WERI-Rb-1 (cell line): ENCODE measurements around the gene SOX5.
"Not testable (repeated sequence)": the region's sequence is repeated elsewhere in the genome, so short reads cannot be mapped to it uniquely, and the experiment has no call there.

Experiments
- DNase-seq: peaks from one replicate; pipeline ENCODE4 v3.0.0-alpha.2; 2020
- H3K27ac ChIP-seq: fragments of 250-450 bp; sonication (Bioruptor Pico); 2 replicates; pipeline ENCODE4 v1.5.1; 2020; ENCODE audit warnings: mild to moderate bottlenecking, moderate library complexity
- H3K27me3 ChIP-seq: fragments of 250-450 bp; sonication (Bioruptor Pico); 2 replicates; pipeline ENCODE4 v1.5.1; 2021; ENCODE audit warnings: mild to moderate bottlenecking, low read depth, moderate library complexity; ENCODE audit not compliant: insufficient read depth, severe bottlenecking
- H3K36me3 ChIP-seq: fragments of 250-450 bp; sonication (Bioruptor Pico); 2 replicates; pipeline ENCODE4 v1.5.1; 2020; ENCODE audit warnings: mild to moderate bottlenecking, moderate library complexity
- H3K4me3 ChIP-seq: 2 replicates; pipeline ENCODE4 v1.5.1; 2011; ENCODE audit warnings: low read depth, mild to moderate bottlenecking, control low read depth, low read length
- H3K9me3 ChIP-seq: fragments of 250-450 bp; sonication (Bioruptor Pico); 2 replicates; pipeline ENCODE4 v1.5.1; 2021; ENCODE audit warnings: mild to moderate bottlenecking, moderate library complexity; ENCODE audit not compliant: severe bottlenecking
- TF ChIP-seq, protein P1 (sequence below): IDR thresholded peaks from 2 replicates; pipeline ENCODE4 v1.5.1; 2011; ENCODE audit warnings: low read depth, mild to moderate bottlenecking, control low read depth, inconsistent platforms, low read length

SOX5 gene

DNA sequence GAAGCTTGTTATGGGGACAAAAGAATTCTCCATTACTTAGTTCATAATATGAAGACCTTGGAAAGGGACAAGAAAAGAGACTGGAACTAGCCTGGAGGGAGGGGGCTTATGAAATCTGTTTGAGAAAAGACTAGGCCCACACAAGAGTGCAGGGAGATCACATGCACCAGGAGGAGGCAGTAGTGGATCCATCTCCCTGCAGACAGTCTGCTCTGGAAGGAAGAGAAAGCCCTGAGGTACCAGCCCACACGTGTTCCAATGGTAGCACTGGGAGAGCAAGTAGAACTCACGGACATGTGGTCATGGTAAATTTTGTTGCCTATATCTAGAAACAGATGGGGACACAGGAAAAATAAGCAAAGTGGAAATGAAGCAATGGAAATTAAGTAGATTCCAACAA, 445.4 kb downstream of the SOX5 start:
- DNase-seq, result no peak
- no peaks in the 10 kb centered on the region for H3K27me3 ChIP-seq
- no peaks in the 10 kb centered on the region for H3K9me3 ChIP-seq
- no peak overlapping the region for H3K4me3 ChIP-seq
- no peak overlapping the region for H3K27ac ChIP-seq
- H3K36me3 ChIP-seq, result no peaks in the 10 kb centered on the region
- TF ChIP-seq, protein P1, sequence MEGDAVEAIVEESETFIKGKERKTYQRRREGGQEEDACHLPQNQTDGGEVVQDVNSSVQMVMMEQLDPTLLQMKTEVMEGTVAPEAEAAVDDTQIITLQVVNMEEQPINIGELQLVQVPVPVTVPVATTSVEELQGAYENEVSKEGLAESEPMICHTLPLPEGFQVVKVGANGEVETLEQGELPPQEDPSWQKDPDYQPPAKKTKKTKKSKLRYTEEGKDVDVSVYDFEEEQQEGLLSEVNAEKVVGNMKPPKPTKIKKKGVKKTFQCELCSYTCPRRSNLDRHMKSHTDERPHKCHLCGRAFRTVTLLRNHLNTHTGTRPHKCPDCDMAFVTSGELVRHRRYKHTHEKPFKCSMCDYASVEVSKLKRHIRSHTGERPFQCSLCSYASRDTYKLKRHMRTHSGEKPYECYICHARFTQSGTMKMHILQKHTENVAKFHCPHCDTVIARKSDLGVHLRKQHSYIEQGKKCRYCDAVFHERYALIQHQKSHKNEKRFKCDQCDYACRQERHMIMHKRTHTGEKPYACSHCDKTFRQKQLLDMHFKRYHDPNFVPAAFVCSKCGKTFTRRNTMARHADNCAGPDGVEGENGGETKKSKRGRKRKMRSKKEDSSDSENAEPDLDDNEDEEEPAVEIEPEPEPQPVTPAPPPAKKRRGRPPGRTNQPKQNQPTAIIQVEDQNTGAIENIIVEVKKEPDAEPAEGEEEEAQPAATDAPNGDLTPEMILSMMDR, result 0 out of 2 replicates have a peak, but pooled peaks have one; percentile 15

DNA sequence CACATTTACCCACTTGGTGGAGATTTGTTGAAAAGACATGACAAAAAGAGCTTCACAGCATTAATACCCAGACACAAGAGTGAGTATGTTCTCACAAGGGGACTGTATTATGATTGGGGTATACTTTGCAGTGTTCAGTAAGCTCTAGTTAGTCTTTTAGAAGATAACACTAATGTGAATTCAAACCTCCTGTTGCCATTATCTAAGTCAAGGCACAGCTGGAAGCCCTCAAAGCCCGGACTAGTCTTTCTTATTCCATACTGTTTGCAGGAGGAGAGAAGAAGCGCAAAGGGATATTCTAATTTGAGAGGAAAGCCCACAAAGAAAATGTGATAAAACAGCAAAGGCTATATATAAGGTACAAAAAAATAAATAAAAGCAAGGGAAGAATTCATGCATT, 445.9 kb downstream of the SOX5 start:
- H3K27me3 ChIP-seq, result no peaks in the 10 kb centered on the region
- no peak overlapping the region for H3K27ac ChIP-seq
- no peaks in the 10 kb centered on the region for H3K36me3 ChIP-seq
- TF ChIP-seq, protein P1, result no peak
- DNase-seq, result no peak
- H3K9me3 ChIP-seq, result no peaks in the 10 kb centered on the region
- H3K4me3 ChIP-seq, result no peak overlapping the region

DNA sequence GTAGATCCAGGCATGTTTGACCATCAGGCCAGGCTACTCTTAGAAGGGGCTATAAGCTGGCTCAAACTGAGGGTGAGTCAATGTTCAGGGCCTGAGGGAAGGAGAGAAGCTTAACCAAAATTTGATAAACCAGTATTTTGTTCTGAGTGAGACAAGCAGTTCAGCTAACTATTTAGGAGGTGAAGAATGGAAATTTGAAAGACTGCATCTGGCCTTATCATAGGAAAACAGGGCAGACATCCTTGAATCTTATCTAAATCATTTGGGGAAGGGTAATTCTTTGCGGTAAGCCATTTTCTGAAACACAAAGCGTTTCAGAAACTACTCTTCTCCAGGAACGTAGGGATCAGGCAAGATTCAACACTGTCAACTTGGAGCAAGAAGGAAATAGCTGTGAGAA, 447.2 kb downstream of the SOX5 start:
- no peaks in the 10 kb centered on the region for H3K27me3 ChIP-seq
- no peak for DNase-seq

DNA sequence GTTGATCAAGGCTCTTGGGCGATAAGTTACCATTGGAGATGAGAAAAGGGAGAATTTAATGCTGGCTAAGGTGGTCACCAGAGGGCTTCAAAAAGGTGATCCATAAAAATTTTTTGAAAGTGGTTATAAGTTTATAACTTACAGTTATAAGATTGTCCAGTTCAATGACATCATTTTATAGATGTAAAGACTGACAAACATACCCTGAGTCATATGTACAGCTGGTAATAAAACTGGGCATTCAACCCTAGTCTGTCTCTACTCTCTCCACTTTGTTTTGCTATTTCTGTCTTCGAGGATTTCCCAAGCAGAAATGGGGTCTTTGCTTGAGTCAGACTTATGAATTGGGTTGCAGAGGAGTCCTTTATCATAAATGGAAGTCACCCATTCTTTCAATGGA, 454.0 kb downstream of the SOX5 start:
- Histone ChIP-seq H3K27me3 (no peaks in the 10 kb centered on the region), H3K4me3 (no peak overlapping the region), H3K36me3 (no peaks in the 10 kb centered on the region), H3K27ac (no peak overlapping the region), H3K9me3 (no peaks in the 10 kb centered on the region)
- no peak for DNase-seq
- TF ChIP-seq, protein P1, result no peak

More for the DNA sequence above, 447.2 kb downstream of the SOX5 start:
- Histone ChIP-seq H3K9me3 (no peaks in the 10 kb centered on the region), H3K27ac (no peak overlapping the region), H3K4me3 (no peak overlapping the region), H3K36me3 (no peaks in the 10 kb centered on the region)
- TF ChIP-seq, protein P1, result no peak

DNA sequence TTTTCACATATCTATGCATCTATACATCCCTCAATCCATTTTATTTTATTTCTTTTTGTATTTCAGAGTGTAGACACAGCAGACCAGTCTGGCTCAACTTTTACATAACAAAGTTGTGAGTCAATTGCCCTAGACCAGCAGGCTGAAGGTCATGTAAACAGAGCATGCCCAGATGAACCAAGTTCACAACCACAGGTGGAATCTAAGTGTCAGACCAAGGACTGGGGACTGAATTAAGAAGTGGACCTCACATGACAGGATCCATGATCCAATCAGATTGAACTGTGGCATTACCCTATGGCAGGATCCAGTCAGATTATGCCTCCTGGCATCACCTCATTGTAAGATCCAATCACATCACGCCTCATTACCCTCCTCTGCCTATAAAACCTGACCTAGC, 455.8 kb downstream of the SOX5 start:
- TF ChIP-seq, protein P1, result no peak
- Histone ChIP-seq H3K4me3 (no peak overlapping the region), H3K36me3 (no peaks in the 10 kb centered on the region), H3K27me3 (no peaks in the 10 kb centered on the region), H3K9me3 (no peaks in the 10 kb centered on the region), H3K27ac (no peak overlapping the region)
- no peak for DNase-seq

DNA sequence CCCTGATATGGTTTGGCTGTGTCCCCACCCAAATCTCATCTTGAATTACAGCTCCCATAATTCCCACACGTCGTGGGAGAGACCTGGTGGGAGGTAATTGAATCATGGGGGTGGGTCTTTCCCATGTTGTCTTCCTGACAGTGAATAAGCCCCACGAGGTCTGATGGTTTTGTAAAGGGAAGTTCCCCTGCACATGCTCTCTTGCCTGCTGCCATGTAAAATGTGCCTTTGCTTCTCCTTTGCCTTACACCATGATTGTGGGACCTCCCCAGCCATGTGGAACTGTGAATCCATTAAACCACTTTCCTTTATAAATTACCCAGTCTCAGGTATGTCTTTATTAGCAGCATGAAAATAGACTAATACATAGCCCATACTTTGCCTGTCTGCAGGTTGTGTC, 458.4 kb downstream of the SOX5 start:
- DNase-seq, H3K27me3 ChIP-seq, H3K27ac ChIP-seq: not testable (repeated sequence)

More for the DNA sequence above, 458.4 kb downstream of the SOX5 start:
- not testable (repeated sequence) for H3K9me3 ChIP-seq, H3K36me3 ChIP-seq, H3K4me3 ChIP-seq
